Measurements from ENCODE around the gene LTBP2.

The LTBP2 gene

DNA sequence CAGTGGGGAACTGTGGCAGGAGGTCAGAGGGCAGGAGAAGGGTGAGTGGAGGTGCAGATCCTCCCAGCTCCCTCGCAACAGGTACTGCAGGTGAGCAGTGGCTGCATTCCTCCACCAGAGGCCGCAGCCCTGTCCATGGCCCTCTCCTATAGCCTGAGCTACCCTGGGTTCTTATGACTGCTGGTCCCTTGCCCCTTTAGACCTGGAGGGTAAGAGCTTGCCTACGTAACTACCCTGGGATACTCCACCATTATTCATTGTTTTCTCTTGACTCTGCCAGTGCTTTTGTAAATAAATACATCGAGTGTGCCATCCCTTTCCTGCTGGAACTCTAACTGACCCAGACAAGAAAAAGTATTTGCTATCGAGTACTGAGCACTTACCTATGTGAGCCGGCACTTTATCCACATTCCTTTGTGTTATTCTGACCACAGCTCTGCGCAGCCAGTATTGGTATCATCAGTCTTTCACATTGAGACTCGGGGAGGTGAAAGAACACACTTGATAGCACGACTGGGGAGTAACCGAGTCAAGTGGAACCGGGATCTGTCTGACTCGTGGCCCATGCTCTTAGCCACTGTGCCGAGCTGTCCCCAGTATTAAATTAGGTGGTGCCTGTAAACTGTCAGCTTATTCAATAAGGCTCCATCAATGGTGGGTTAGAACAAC is 38.5 kb downstream of the LTBP2 start:
- no peak for DNase-seq (ENCODE audit: low read depth in 1 of 2, low spot score in 1 of 2)

DNA sequence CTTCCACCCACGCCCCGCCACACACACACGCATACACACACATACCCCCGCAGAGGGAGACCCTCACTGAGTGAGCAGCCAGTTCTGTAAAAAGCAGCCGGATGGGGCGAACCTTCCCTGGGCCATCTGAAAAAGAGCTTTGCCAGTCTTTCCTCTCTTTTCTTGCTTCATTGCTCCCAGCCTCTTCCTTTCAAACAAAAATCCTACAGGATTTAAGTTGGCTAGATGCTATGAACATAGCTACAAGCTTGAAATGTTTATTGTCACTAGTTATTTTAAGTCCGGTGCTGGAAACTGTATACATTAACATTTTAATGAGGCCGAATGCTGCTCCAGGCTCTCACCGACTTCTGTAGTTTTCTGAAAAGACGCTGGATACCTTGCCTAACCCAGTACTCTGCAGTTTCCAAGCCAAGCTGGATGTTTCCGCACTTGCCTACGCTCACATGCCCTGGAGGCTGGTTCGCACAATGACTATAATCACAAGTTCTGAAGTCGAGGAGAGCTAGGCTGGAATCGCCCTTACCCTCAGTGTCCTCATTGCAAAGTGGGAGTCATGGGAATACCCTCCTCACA is 39.2 kb downstream of the LTBP2 start:
- no peak for DNase-seq (ENCODE audit: low read depth in 1 of 2, low spot score in 1 of 2)

DNA sequence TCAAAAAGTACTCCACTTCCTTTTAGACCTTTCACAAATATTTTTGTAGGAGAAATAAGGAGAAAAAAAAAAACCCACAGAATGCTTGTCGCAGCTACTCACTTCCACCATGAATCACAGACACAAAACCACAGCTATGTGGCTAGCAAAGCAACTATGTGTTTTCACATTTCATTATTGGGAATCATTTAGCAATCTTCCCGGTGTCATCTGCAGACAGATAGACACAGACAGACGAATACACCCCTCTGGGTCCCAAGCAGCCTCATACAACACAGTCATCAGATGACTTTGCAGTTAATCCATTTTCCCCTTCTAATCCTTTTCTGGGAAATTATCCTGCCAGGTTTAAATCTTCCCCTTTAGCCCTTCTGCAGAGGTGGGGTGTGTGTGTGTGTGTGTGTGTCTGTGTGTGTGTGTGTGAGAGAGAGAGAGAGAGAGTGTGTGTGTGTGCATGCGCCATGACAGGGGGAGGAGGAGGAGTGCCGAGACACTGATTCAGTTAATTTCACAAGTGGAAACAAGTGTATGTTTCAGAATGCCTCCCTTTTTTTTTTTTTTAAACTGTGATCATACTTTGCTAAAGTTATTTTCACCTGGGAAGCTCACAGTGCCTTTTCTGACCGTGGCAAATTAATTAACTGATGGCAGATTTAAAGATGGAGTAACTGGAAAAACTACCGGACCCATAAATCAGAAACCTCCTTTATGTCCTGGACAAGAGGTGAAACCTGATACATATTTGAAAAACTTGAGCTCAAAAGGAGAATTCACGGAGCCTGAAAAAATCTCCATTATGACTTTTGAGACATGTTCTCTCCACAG is 39.9 kb downstream of the LTBP2 start:
- no peak for DNase-seq (ENCODE audit: low read depth in 1 of 2, low spot score in 1 of 2)

DNA sequence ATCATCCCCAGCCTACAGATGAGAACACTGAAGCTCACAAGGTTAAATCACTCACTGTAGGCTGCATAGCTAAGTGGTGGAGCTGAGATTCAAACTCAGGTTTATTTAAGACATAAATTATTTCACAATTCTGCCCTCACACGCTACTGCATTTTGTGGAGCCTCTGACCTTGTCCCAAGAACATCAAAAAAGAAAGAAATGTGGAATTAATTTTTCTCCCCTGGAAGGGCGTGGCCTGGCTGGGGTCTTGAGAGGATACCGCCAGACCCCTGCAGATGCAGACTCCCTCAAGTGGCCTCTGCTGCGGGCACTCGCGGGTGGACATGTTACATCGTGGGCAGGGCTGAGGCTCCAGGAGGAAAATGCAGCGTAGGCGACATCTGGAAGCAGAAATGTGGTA is 40.6 kb downstream of the LTBP2 start:
- DNase-seq (ENCODE audit: low read depth in 1 of 2, low spot score in 1 of 2), result no peak

DNA sequence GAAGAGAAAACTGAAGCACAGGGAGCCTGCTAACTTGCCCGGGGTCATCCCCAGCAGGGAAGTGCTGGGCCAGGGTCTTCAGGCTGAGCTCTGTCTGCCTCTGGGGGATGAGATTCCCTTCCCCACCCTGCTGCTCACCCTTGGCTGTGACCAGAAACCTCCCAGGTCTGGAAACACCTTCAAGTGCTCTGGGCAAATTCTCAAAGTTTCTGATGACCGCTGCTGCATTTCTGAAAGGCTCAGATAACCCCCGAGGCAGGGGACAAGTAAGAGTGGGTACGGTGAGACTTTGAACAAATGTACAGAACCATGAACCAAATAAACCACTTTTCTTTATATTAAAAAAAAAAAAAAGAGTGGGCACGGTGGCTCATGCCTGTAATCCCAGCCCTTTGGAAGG is 41.3 kb downstream of the LTBP2 start:
- no peak for DNase-seq (ENCODE audit: low read depth in 1 of 2, low spot score in 1 of 2)

DNA sequence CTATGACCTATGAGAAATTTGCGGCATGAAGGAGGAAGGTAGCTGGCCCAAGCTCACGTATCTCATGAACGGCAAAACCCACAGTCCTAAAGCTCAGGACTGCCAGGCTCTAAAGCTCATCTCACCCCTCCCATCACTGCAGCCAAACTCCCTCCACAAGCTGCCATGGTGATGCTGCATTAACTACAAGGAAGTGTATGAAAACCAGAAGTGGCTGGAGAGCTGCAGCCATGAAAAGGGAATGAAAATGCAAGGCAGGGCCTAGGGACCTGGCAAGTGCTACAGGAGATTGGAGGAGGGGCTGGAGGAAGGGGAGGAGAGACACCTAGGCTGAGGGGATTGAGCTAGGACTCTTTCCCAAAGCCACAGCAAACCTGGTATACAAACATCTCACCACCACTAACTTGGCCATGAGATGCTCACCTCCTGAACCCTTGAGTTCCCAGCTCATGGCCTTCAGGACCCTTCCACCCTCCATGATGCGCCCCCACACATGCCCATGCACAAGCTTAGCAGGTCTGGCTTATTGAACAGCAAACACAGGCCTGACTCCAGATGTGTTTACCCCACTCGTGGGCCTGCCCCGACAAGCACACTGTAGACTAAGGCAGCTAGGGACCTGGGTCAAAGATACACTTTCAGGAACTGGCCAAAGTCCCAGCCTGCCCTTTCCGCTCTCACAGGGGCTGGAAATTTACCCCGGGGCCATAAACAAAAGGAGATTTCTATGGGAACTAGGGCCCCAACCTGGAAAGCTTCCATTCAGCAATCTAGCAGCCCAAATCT is 42.0 kb downstream of the LTBP2 start:
- DNase-seq (ENCODE audit: low read depth in 1 of 2, low spot score in 1 of 2), result no peak

DNA sequence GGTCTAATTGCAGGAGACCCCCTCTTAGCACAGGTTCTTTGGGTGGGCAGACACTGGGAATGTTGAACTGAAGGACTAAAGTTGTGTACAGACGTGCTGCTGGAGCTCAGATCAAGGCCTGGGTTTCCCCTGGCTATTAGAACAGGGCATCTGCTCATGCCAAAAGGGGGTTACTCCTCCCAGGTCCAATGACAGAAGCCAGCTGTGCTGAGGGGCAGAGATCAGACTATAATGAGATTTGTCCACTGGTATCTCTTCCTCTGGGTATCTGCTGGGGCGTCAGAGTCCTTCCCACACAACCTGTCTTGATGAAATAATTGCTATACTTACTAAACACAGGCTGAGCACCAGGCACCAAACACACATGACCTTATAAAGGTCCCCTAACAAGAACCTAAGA is 42.6 kb downstream of the LTBP2 start:
- DNase-seq (ENCODE audit: low read depth in 1 of 2, low spot score in 1 of 2), result no peak

DNA sequence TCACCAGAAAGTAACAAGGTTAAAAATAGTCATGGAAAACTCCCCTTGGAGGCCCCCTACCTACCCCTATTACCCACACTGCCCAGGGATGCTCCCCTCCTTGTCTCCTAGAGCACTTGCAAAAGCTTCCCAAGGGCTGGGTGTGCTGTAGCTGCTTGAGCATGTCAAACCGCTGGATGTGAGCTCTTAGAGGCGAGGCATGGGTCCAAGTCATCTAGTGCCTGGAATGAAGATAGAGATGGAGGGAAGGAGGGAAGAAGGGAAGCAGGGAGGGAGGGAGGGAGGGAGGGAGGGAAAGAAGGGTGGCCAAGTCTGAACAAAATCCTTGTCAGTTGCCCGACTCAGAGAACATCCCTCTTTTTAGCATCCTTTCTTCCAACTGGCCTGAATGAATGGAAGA is 43.1 kb downstream of the LTBP2 start:
- no peak for DNase-seq (ENCODE audit: low read depth in 1 of 2, low spot score in 1 of 2)

DNA sequence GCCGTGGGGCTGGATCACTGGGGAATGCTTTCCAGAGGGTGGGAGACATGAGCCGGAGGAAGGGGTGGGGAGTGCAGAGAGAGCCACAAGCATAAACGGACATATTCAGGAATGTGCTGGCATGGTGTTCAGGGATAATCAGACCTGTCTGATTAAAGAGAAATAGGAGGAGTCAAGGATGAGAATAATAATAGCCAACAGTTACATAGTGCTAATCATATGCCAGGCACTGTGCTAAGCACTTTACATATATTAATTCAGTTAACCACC is 43.7 kb downstream of the LTBP2 start:
- no peak for DNase-seq (ENCODE audit: low read depth in 1 of 2, low spot score in 1 of 2)

DNA sequence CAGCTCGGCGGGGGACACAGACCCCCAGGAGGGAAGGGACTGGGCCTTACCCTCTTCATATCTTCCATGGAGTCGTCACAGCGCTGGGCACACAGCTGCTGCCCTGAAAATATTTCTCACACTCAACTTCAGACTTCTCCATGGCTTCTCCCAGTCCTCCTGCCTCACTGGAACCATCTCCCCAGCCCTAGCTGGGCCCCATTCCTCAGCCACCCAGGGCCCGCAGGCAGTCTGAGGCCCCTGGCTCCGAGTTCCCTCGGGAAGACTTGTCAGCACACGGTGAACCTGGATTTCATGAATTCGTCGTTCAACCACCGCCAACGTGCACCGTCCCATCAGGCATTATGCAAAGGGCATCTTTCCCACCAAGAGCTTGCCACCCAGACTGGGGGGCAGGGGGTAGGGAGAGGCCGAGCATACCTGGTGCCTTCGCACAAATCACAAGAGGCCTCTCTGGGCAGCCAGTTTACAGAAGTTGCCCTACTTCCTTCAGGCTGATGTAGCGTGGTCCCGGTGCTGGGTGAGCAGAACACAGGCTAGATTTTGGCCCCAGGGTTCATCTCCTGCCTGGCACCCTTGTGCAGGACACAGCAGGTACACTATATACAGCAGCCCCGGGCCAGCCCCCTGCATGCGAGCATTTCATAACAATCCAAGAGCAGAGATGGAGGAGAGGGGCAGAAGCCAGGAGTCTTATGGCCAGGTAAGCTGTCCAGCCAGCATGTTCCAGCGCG is 44.2 kb downstream of the LTBP2 start:
- DNase-seq (ENCODE audit: low read depth in 1 of 2, low spot score in 1 of 2), result no peak

DNA sequence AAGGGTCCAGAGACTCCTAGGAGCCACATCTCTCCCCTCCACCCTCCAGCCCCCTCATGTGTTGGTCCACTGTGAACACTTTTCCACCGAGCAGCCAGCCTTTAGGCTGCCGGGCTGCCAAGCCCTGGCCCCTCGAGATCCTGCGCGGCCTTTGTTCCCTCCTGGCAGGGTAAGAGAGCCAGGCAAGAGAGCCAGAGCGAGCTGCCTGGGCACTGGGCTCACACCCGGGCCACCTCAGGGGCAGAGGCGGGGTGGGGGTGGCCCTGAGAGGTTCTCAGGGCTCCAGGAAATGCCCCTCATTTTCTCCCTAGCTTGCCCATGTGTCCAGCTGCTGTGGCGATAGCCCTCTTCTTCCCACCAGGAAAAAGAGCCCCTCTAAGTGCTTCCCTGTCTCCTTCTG is 44.8 kb downstream of the LTBP2 start:
- no peak for DNase-seq (ENCODE audit: low read depth in 1 of 2, low spot score in 1 of 2)

DNA sequence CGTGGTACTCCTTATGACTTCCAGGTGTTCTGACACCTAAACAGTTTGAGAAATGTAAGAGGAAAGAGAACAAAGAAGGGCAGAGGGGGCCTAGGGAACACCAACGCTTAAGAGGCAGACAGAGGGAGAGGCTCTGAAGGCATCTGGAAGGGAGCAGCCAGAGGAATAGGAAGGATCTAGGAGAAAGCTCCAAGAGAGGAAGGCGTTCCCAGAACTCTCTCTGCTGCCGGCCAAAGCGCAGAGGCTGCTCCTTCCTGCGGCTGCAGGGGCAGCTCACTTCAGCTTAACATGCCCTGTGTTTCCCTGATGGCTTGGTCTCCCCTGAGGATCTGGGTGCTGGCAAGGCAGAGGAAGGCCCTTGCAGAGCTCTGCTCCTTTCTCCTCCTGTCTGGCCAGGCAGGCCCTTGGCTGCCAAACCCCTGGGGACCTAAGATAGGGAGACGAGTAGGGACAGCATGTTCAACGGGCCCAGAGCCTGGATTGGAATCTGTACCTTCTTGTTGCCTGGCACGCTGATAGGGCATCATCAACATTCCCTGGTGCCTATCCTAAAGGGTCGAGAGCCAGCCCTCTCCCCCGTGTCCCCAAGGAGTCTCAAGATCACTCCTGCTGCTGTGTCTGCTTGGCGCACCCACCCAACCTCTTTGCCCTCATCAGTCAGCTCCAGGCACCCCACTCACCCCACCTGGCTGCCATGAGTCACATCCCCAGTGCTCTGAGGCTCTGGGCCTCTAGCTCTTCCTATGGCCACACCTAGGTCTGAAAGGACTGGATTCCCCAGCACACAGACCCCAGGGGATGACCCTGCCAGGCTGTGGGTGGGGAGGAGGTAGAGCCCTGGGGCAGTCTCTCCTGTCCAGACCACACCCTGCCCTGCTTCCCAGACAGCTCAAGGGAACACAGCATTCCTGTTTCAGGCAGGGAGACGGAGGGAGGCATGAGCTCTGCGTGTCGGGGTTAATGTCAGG is 45.6 kb downstream of the LTBP2 start:
- no peak for DNase-seq (ENCODE audit: low read depth in 1 of 2, low spot score in 1 of 2)

DNA sequence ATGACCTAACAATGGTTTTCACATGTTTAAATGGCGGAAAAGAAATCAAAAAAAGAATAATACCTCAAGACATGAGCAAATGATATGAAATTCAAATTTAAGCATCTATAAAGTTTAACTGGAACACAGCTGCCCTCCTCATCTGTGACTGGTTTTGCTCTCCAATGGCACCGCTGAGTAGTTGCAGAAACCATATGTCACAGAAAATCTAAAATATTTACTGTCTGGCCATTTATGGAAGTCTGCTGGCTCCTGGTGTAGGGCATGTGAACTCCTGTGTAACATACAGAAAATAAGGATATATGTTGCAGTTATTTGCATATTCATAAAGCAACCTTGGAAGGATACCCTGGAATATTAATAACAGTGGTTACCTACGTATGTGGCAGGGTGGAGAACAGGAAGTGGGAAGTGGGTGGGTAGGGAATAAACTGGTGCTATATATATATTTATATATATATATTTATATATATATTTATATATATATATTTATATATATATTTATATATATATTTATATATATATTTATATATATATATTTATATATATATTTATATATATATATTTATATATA is 48.4 kb downstream of the LTBP2 start:
- no peak for DNase-seq (ENCODE audit: low read depth in 1 of 2, low spot score in 1 of 2)

DNA sequence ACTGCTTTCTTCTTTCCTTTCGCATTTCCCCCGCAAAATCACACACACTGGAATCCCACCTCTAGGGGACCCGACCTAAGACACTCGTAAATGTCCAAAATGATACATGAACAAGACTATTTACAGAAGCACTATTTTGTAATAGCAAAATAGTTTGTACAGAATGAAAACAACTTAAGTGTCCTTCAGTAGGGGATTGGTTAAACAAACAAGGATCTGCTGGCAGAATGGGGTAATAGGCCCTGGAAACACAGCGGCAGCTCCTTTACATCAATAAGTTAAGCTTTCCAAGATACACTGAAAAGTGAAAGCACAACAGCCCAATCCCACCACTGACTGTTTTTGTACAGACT is 48.8 kb downstream of the LTBP2 start:
- DNase-seq (ENCODE audit: low read depth in 1 of 2, low spot score in 1 of 2), result no peak

DNA sequence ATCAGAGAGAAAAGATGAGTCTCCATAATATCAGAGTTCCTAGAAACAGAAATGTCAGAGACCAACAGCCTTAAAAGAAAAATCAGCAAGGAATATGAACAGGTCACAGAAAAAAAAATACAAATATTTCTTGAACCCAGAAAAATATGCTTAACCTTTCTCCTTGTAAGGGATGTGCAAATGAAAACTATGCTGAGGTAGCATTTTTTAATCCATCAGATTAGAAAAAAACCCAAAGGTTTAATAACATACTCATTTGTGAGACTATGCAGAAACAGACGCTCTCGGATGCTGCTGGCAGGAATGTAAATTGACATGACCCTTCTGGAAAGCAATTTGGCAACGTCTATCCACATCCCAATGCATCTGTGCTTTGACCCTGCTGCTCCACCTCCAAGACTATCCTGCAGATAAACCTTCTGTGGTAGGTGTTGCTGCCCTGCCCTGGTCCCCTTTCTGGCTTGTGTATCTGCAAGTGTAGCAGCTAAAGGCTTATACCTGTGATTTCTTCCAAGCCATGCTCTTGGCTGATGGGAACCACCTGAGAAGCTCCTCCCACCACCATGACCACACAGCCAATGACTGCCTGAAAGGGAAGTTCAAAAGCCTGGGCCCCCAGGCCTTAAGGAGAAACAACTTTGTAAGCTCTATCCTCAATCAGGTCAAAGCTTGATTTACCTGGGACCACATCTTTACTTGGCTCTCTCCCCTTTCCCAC is 49.4 kb downstream of the LTBP2 start:
- DNase-seq (ENCODE audit: low read depth in 1 of 2, low spot score in 1 of 2), result no peak

DNA sequence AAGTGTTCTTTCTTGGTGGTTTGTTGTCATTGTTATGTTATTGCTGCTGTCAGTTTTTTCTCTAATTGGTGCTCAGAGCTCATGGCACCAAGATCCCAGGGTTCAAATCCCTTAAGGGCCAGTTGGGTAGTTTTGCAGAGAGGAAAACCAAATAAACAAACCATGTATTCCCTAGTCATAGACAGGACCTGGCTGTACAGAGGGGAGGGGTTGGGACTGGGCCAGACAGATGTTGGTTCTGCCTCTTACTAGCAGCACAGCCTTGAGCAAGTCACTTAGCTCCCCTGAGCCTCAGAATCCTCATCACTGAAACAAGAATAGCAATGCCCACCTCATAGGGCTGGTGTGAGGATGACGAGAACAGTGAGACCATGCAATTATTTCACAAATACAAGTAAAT is 53.4 kb downstream of the LTBP2 start:
- no peak for DNase-seq (ENCODE audit: low read depth in 1 of 2, low spot score in 1 of 2)

DNA sequence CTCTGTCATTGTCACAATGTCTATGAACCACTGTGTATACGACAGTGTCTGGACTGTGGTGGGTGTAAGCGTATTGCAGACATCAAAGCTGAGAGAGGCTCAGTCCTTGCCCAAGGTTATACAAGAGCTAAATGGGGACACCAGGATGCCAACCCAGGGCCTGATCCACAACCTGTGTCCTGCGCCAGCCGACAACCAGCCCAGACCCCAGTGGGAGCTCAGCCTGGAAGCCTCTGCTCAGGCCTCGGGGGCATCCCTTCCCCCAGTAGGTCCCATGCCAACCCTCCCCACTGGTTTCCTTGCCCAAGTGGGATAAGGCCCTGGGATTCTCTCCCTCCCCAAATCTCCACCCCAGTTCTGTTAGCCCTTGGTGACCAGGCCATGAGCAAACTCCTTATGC is 54.3 kb downstream of the LTBP2 start:
- no peak for DNase-seq (ENCODE audit: low read depth in 1 of 2, low spot score in 1 of 2)

DNA sequence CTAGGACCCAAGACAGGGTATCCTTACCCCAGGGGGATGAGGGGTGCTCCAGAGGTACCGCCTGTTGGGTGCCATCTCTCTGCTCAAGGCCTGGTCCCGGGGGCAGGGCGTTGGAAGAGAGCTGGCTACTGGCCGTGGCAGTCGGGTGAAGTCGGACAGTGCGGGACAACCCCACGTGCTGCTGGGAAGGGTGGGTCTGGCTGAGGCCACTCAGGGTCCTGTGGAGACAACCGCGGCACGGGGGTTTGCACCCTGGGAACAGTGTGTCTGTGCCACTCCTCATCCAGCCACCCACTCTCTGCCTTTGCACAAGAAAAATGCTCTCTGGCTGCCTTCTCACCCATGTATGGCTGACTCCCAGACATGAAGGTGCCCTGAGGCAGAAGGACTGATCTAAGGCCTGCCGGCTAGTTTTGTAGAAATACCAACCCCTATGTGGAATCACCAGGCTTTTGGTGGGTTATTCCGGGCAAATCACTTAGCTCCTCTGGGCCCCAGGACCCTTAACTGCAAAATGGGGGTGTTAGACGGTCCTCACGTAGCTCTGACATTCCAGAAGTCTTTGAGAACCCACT is 56.5 kb downstream of the LTBP2 start:
- no peak for DNase-seq (ENCODE audit: low read depth in 1 of 2, low spot score in 1 of 2)
